Ovary (tissue), 9 donors: Measurements from ENCODE around the gene ARID1B. TPM values are rescaled to one million over a fixed set of nuclear protein-coding genes. Genes with fewer than 3 reads are reported as not detected.

ENCODE experiments used
- DNase-seq, 5 donors: peaks; one replicate each; pipeline ENCODE4 v3.0.0-alpha.2; 2019 to 2020
- H3K27ac ChIP-seq, 2 donors: fragments of 200-600 bp; one replicate each; pipeline versions ENCODE4 v1.5.1 to v1.8.0; 2019 to 2022
- H3K27me3 ChIP-seq: fragments of 200-600 bp; one replicate; pipeline ENCODE4 v1.8.0; 2022
- H3K36me3 ChIP-seq: fragments of 200-600 bp; sonication (generic); one replicate; pipeline ENCODE4 v1.5.1; 2019
- H3K4me1 ChIP-seq: one replicate; pipeline ENCODE4 v1.8.1; 2013; ENCODE audit warnings: mild to moderate bottlenecking, moderate library complexity; ENCODE audit not compliant: insufficient read depth
- H3K4me3 ChIP-seq: fragments of 200-600 bp; sonication (generic); one replicate; pipeline ENCODE4 v1.5.1; 2017
- H3K9me3 ChIP-seq, 2 donors: fragments of 200-600 bp in 1 of 2; sonication (generic) in 1 of 2; one replicate each; pipeline versions ENCODE4 v1.5.1 to v1.8.1; 2013 to 2019; ENCODE audit warnings: mild to moderate bottlenecking in 1 of 2, moderate library complexity in 1 of 2
- EP300 ChIP-seq: sonication (generic); formaldehyde crosslinking; IDR thresholded peaks from one replicate; pipeline ENCODE4 v1.6.1; 2017; ENCODE audit warnings: antibody characterized with exemption
- POLR2A ChIP-seq: fragments of 450-650 bp; IDR thresholded peaks from one replicate; pipeline ENCODE4 v1.6.1; 2017; ENCODE audit warnings: antibody characterized with exemption, mild to moderate bottlenecking, moderate library complexity
- WGBS, 3 donors: extraction: QIAGEN DNeasy Blood & Tissue Kit in 1 of 3; methylation state at CpG; one replicate each; pipeline versions ENCODE4 v1.1.5 to v1.1.7; 2013 to 2017; 5-methylcytosine and 5-hydroxymethylcytosine counted together
- intact Hi-C, 4 donors: fragments of 100-400 bp; cut with DNase I; formaldehyde crosslinking; loops; one replicate each; pipeline versions ENCODE4 v1.11.0 to v1.15.1; 2022 to 2023
- polyA plus RNA-seq, 2 donors: library from polyadenylated mRNA; stranded (reverse); fragments of 200-250 nt in 1 of 2; fragments of 350-450 nt in 1 of 2; fragmentation: Illumina TruSeq in 1 of 2; extraction: RNeasy Lipid Tissue Mini Kit (QIAGEN cat#74804) in 1 of 2; gene quantifications; one replicate each; pipeline ENCODE4 v1.2.3, GENCODE V29; 2013 to 2014
- total RNA-seq, 7 donors: library from RNA; depleted of rRNA in 2 of 7; stranded (reverse); fragments of >200 nt in 2 of 7; fragmentation: NEBNext Ultra II Directional in 3 of 7; extraction: Animal tissue kit (Norgen Biotek cat#: 25700) in 3 of 7; gene quantifications; one replicate each; pipeline versions ENCODE4 v1.1.0 to v1.2.4, GENCODE V29; 2016 to 2023
- TF ChIP-seq, protein P1 (sequence below), 3 donors: fragments of 450-650 bp in 2 of 3; fragments of 200-600 bp in 1 of 3; IDR thresholded peaks; one replicate each; pipeline versions ENCODE4 v1.5.1 to v1.8.0; 2016 to 2022; ENCODE audit warnings: antibody characterized with exemption in 3 of 3, mild to moderate bottlenecking in 1 of 3
- donor health status: DM: no; HTN: no; CAD: no; lungs with moderate emphysema.
- donor health status: DM: no; HTN: no; CAD: no.
- donor health status: Bipolar disorder and iron deficiency.
- donor health status: DM: yes; HTN: yes; CAD: no.
- donor health status: DM: no; HTN: no; CAD: no.
- donor health status: DM: yes; HTN: yes; CAD: no.

ARID1B gene
- total and polyA plus RNA-seq, 9 donors, result 33.2 to 144 (median 105) TPM

DNA sequence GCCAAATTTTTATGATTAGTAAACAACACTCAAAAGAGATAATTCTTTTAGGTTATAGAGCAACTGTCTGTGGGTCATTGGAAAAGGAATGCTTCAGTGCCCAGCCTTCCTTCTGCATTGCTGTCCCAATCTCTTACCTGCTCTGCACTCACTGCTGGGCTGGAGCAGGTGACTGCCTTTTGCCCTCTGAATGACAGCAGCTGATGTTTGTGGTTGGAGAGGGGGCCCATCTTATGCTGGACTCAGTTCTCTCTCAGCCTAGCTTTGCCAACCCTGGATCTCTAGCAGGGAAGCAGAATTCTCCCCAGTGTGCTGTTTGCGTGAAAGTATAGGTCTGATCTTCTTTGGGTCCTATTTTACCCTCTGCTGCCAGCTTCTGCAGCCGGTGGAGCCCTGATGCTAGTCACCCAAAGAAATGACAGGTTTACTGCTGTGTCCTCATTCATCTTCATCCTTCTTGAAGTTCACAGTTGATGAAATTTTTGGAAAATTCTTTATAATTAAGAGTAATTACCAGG lies 193.5 kb downstream of the ARID1B start:
- Histone ChIP-seq H3K4me1 (peaks cover 6% of the 10 kb centered on the region), H3K27me3 (no peaks in the 10 kb centered on the region), H3K4me3 (no peak overlapping the region), H3K36me3 (no peaks in the 10 kb centered on the region), H3K9me3 (no peaks in the 10 kb centered on the region), H3K27ac (no peak overlapping the region)
- intact Hi-C loops, result no loop called here
- TF ChIP-seq EP300 (no peak), POLR2A (no peak)
- TF ChIP-seq, protein P1, sequence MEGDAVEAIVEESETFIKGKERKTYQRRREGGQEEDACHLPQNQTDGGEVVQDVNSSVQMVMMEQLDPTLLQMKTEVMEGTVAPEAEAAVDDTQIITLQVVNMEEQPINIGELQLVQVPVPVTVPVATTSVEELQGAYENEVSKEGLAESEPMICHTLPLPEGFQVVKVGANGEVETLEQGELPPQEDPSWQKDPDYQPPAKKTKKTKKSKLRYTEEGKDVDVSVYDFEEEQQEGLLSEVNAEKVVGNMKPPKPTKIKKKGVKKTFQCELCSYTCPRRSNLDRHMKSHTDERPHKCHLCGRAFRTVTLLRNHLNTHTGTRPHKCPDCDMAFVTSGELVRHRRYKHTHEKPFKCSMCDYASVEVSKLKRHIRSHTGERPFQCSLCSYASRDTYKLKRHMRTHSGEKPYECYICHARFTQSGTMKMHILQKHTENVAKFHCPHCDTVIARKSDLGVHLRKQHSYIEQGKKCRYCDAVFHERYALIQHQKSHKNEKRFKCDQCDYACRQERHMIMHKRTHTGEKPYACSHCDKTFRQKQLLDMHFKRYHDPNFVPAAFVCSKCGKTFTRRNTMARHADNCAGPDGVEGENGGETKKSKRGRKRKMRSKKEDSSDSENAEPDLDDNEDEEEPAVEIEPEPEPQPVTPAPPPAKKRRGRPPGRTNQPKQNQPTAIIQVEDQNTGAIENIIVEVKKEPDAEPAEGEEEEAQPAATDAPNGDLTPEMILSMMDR (IDR thresholded peaks at IDR 0.05), result no peak
- WGBS, 3 donors, result 84 to 93% (median 91%) methylated on average over 2 of the region's 2 CpGs
- no peak for DNase-seq

DNA sequence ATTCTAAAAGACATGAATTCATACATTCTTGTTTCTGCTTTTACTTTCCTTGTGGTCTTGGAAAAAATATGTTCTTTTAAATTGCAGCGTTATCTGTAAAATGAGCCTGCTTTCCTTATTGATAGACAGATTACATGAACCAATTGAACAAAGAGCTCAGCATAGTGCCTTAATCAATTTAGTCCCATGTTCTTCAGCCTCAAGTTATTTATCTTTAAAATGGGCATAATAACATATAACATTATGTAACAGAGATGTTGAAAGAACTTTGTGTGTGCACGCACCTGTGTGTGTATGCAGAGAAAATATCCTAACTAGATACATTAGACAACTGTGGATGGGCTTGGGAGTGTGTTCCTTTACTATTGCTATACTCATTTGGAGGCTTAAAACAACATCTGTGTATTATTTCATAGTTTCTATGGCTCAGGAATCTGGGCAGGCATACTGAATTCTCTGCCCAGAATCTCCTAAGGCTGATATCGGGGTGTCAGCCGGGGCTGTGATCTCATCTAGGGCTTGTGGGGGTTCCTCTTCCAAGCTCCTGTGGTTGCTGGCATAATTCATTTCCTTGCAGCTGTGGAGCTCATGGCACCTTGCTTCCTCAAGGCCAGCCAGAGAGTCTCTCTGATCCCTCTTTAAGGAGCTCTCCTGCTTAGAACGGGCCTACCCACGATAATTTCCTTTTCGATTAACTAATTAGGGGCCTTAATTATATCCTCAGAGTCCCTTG lies 194.1 kb downstream of the ARID1B start:
- Histone ChIP-seq H3K4me3 (no peak overlapping the region), H3K27me3 (no peaks in the 10 kb centered on the region), H3K27ac (no peak overlapping the region), H3K36me3 (no peaks in the 10 kb centered on the region), H3K4me1 (peaks cover 7% of the 10 kb centered on the region), H3K9me3 (no peaks in the 10 kb centered on the region)
- TF ChIP-seq EP300 (no peak), POLR2A (no peak)
- TF ChIP-seq, protein P1 (IDR thresholded peaks at IDR 0.05), result no peak
- intact Hi-C loops, result no loop called here
- WGBS, 3 donors, result 46 to 58% (median 52%) methylated on average over 7 of the region's 7 CpGs
- DNase-seq, result no peak

DNA sequence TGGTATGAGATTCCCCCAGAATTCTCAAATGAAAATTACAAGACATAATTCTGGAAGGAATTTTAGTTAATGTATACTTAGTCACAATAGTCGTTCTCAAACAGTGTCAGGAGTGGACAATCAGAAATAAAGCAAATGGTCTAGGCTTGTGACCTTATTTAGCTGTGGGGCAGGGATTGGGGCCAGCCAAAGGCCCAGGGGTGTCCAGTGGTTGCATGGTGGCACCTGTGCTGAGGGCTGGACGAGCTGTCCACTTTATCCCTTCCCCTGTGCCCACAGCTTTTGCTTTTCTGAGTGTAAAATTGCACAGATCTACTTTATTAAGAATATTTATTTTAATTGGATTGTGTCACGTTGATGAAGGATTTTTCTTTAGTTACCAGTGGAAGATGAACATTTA lies 195.0 kb downstream of the ARID1B start:
- intact Hi-C loops, result no loop called here
- TF ChIP-seq POLR2A (no peak), EP300 (no peak)
- TF ChIP-seq, protein P1 (IDR thresholded peaks at IDR 0.05), result no peak
- WGBS, 3 donors, result 76 to 83% (median 82%) methylated on average over 3 of the region's 3 CpGs

DNA sequence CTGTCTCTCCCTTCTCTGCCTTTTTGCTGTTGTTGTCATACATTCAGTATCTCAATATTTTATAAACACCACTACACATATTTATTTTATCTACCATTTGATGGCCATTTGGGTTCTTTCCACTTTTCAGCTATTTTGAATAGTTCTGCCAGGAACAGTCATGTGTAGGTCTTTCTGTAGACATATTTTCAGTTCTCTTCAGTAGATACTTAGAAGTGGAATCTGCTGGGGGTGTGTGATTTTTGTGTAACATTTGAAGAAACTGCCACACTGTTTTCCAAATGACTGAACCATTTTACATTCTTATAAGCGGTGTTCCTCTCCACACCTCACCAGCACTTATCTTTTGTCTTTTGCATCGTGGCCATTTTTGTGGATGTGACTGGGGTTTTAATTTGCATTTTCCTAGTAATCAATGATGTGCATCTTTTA lies 197.7 kb downstream of the ARID1B start:
- H3K36me3 ChIP-seq, result no peaks in the 10 kb centered on the region
- H3K4me1 ChIP-seq, result peaks cover 5% of the 10 kb centered on the region
- DNase-seq, result no peak
- WGBS, 3 donors, result 77 to 83% (median 80%) methylated on average over 2 of the region's 2 CpGs
- no peak overlapping the region for H3K27ac ChIP-seq
- H3K9me3 ChIP-seq, result no peaks in the 10 kb centered on the region
- H3K27me3 ChIP-seq, result no peaks in the 10 kb centered on the region
- no peak overlapping the region for H3K4me3 ChIP-seq
- TF ChIP-seq, protein P1 (IDR thresholded peaks at IDR 0.05), result no peak
- no peak for TF ChIP-seq POLR2A
- TF ChIP-seq EP300, result no peak
- intact Hi-C loops, result no loop called here

More for the DNA sequence above, 195.0 kb downstream of the ARID1B start:
- Histone ChIP-seq H3K27me3 (no peaks in the 10 kb centered on the region), H3K27ac (no peak overlapping the region), H3K9me3 (no peaks in the 10 kb centered on the region), H3K4me1 (peaks cover 7% of the 10 kb centered on the region), H3K36me3 (no peaks in the 10 kb centered on the region), H3K4me3 (no peak overlapping the region)
- no peak for DNase-seq
